Neural cell (in vitro differentiated cells): ENCODE data around the gene MRPL48.

Source experiments
- EP300 ChIP-seq: fragments of 450-650 bp; conservative IDR thresholded peaks from 2 replicates; pipeline ENCODE4 v1.6.1; 2014; ENCODE audit warnings: antibody characterized with exemption, mild to moderate bottlenecking, moderate library complexity; ENCODE audit not compliant: poor library complexity, severe bottlenecking
- MXI1 ChIP-seq: fragments of 450-650 bp; conservative IDR thresholded peaks from 2 replicates; pipeline ENCODE4 v1.6.1; 2014; ENCODE audit warnings: antibody characterized with exemption, mild to moderate bottlenecking; ENCODE audit not compliant: poor library complexity, severe bottlenecking
- TF ChIP-seq, protein P1 (sequence below): fragments of 450-650 bp; IDR thresholded peaks from 2 replicates; pipeline ENCODE4 v1.5.1; 2014; ENCODE audit warnings: antibody characterized with exemption, mild to moderate bottlenecking, moderate library complexity; ENCODE audit not compliant: poor library complexity, severe bottlenecking

DNA sequence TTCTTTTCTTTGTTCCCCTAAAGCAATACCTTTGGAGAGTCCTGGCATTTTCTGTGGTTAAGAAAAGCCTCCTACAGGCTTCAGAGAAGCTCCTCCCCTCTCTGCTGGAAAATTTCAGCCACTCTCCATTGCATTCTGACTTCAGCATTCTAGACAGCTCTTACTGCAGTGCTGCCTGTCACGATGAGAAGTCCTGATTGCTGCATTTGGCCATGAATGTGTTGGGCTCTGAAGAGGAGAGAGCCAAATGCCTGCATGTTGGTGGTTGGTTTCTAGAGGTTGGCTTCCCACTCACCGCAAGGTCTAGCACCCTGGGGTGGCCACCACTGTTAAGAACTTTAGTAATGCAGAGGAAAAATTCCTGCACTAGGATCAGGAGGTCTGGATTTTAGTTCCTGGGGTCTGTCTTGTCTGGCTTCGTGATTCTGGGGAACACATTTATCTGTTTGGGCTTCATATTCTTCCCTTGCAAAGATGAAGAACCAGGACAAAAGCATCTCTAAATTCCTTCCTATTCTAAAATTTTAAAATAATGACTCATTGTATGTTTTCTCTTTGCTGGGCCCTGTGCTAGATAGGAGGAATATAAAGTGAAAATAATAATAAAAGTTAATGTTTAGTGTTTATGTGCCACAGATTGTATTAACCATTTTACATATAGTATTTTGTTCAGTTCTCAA, 50.9 kb downstream of the MRPL48 start:
- TF ChIP-seq, protein P1, sequence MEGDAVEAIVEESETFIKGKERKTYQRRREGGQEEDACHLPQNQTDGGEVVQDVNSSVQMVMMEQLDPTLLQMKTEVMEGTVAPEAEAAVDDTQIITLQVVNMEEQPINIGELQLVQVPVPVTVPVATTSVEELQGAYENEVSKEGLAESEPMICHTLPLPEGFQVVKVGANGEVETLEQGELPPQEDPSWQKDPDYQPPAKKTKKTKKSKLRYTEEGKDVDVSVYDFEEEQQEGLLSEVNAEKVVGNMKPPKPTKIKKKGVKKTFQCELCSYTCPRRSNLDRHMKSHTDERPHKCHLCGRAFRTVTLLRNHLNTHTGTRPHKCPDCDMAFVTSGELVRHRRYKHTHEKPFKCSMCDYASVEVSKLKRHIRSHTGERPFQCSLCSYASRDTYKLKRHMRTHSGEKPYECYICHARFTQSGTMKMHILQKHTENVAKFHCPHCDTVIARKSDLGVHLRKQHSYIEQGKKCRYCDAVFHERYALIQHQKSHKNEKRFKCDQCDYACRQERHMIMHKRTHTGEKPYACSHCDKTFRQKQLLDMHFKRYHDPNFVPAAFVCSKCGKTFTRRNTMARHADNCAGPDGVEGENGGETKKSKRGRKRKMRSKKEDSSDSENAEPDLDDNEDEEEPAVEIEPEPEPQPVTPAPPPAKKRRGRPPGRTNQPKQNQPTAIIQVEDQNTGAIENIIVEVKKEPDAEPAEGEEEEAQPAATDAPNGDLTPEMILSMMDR = no peak
- TF ChIP-seq MXI1 = no peak
- no peak for TF ChIP-seq EP300
